GM21528 (cell line): Measurements from ENCODE around the gene ADAMTS14.

Experiments used
- ATAC-seq: cut with Tn5 transposase; IDR thresholded peaks from one replicate; pipeline ENCODE4 v1.9.1; 2021; ENCODE audit warnings: mild to moderate bottlenecking, moderate library complexity; ENCODE audit not compliant: unreplicated experiment, low FRiP score

ADAMTS14 gene

DNA sequence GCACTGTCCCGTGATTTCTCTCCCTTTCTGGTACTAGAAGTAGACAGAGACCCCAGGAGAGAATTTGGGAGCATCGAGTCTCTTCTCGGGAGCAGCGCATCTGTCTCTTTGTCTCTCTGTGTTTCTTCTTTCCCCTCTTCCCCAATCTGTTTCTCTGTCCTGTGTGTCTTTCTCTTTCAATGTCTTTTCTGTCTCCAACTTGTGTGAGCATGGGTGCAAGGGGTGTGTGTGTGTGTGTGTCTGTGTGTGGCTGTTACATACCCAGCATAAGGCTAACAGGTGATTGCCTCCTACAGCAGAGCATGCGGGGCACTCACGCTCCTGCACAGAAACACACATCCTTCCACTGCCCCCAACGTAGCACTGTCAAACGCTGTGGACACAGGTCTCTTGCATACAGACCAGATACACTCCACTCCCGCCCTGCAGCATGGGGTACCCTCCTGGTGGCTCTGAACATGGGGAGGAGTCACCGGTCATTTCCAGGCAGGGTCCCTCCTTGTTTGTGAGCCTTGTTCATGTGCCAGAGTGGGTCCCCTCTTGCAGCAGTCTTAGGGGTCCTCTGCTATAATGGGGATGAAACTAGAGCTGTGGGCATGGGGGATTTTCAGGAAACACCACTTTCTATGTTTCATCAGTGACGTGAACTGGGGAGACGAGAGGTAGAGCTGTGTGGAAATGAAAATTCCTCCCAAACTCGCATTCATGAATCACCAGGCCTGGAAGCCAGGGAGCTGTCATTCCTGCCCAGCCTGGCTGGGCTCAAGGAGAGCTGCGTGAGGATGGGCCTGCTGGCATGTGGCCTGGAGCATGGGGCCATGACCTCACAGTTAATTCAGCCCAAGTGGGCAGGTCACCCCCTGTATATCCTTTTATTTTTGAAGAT, 980 bp downstream of the ADAMTS14 start:
- ATAC-seq: no peak

DNA sequence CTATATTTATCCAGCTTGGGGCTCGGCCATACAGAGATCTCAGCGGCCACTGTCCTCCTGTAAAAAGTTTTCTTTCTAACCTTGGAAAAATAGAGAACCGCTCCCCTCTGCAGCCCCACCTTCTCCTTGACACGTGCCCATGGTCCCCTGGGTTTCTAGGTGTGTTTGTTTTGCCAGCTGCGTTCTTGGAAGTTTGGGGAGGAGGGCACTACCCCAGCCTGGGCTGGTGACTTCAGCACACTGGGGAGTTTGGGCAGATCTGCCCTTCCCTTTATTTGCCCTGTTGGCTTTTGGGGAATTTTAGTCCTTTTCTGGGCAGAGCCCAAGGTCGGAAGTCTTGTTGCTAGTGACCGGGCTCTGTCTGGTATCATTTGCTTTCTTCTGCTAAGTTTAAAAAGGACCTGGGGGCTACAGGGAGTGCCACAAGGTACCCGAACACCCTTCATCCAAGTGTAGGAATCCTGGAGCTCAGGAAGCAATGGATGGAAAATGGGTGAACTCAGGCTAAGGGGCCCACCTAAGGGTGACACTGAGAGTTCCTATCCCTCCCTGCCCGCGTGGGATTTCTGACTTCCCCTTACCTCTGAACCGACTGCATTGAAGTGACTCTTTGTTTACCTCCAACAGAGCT, 1.7 kb downstream of the ADAMTS14 start:
- ATAC-seq: no peak

- no peak for ATAC-seq
These were observed 2.5 kb downstream of the ADAMTS14 start for GRCh38 chr10:70674560-70675495.

DNA sequence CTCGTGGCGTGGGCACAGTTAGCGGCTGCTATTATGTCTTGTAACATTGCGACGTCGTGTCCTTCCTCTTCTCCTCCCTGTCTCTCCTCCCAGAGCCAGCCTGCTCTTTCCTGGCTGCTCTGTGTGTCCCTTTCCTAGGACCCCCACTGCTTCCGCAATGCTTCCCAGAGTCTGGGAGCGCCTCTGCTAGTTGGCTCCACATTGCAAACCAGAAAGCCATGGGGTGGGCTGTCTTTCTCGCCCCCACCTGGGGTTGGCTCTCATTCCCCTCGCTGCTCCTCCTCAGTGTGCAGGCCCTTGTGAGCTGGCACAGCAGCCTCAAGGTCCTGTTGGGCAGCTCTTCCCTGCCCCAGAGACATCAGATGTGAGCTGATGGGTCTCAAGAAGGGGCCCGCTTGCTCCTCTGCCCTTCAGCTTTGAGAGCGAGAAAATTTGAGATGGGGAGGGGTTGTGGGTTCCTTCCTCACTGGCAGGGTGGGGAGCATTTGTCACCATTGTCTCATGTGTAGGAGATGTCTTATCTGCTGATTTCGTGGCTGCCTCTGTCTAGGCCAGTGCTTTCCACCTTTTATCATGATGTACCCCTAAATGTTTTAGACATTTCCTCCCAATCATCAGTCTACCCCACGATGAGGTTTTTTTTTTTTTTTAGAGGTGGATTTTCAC, 3.3 kb downstream of the ADAMTS14 start:
- ATAC-seq: no peak

- ATAC-seq: no peak
These were observed 4.2 kb downstream of the ADAMTS14 start for GRCh38 chr10:70676511-70676910.

DNA sequence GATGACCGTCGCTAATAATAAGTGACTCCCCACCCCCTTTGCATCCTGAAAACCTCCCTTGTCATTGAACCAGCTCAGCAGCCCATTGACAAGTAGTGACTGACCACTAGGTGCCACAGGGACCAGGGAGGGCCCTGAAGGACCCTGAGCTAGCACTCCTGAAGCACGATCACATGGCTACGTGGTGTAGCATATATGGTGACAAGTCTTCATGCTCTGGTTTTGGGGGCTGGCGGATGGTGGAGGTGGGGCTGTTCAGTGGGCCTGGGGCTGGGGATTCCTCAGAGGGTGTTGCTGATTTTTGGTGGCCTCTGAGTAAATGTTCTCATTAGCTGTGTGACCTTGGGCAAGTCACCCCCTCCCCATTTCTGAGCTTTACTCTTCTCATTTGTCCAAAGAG, 4.7 kb downstream of the ADAMTS14 start:
- no peak for ATAC-seq

GRCh38 chr10:70677620-70678249, 5.4 kb downstream of the ADAMTS14 start:
- ATAC-seq: no peak

- ATAC-seq: no peak
These were observed 5.9 kb downstream of the ADAMTS14 start for GRCh38 chr10:70678250-70678635.

GRCh38 chr10:70678757-70679489, 6.6 kb downstream of the ADAMTS14 start:
- ATAC-seq: no peak

GRCh38 chr10:70679498-70679897, 7.2 kb downstream of the ADAMTS14 start:
- no peak for ATAC-seq

DNA sequence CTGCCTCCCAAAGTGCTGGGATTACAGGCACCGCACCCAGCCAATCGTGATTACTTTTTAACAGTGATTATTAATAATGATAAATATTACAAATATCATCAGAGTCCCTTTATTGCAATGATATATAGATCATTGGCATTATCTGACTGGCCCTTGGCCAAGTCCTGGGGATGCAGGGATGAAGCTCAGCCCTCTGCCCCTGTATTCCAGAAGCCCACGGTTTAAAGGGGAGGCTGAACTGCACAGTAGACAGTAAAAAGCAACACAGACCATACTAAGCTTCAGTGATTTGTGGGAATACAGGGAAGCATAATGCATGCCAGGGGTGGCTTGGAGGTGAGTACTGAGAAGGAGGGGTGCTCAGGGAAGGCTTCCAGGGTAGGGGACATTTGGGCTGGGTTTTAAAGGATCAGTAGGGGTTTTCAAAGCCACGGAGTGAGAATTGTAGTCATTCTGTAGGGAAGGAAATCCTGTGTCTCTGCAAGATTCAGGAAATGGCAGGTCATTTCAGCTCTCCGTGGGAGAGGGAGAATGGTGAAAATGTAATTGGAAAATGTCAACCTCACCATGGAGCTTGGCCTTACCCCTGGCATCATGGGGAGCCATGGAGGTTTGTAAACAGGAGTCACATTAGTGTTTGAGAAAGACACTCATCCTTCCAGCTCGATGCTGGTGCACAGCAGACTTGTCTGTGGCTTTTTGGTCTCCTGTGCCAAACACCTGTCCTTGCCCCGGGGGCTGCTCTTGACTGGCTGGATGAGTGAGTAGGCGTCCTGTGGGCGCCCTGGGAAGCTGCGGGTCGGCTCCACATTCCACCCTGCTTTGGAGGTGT, 8.8 kb downstream of the ADAMTS14 start:
- ATAC-seq: no peak

DNA sequence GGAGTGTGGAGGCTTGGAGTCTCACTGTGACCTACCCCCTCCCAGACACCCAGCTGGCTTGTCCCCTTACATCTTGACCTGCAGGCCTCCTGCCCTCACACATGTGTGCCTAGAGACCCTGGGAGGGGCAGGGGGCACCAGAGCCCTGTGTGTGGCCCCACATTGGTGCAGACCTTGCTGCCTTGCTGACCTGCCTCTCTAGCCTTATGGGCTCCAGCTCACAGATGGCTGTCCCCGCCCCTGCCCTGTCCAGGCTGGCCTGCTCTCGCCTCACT, 9.4 kb downstream of the ADAMTS14 start:
- no peak for ATAC-seq

GRCh38 chr10:70682920-70683600, 10.8 kb downstream of the ADAMTS14 start:
- ATAC-seq: no peak

GRCh38 chr10:70683601-70683934, 11.3 kb downstream of the ADAMTS14 start:
- no peak for ATAC-seq

DNA sequence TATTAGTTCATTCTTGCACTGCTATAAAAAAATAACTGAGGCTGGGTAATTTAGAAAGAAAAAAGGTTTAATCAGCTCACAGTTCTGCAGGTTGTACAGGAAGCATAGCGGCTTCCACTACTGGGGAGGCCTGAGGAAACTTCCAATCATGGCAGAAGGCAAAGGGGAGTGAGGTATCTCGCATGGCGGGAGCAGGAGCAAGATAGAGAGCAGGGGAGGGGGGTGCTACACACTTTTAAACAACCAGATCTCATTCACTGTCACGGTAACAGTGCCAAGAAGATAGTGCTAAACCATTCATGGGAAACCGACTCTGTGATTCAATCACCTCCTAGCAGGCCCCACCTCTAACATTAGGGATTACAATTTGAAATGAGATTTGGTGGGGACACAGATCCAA, 11.6 kb downstream of the ADAMTS14 start:
- ATAC-seq: no peak

GRCh38 chr10:70684374-70684773, 12.1 kb downstream of the ADAMTS14 start:
- ATAC-seq: no peak

GRCh38 chr10:70684839-70685454, 12.6 kb downstream of the ADAMTS14 start:
- ATAC-seq: no peak

DNA sequence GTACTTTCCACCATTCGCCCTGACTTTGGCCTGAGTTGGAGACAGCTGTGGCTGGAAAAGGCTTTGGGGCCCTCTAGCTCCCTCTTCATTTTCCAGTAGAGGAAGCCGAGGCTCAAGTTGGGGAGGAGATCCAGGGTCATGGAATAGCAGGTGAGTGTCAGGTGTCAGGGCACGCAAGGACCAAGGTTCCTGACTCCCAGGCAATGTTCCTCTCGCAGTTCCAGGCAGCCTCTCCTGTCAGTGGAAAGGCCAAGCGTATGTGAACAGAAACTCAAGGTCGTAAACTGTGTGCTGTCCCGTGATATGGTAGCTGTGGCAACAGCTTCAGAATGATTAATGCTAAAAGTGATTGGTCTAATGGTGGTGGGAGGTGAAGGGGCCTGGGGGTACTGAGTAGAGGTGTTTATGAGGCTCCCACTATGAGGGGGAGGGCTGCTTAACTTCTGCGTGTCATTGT, 13.2 kb downstream of the ADAMTS14 start:
- ATAC-seq: no peak
